Activated CD8-positive, alpha-beta memory T cell treated with anti-CD3 and anti-CD28 coated beads, Interleukin-2, amount 10 ng/mL, durations not matched to agents 7 days and 5 days (primary cell): ENCODE results near the gene SNRPA1. TPM values are rescaled to one million over a fixed set of nuclear protein-coding genes. Genes with fewer than 3 reads are reported as not detected.

Experiments used
- ATAC-seq: fragments of 150-1000 bp; cut with Tn5 transposase; one replicate; pipeline ENCODE4 v1.10.0; 2021; ENCODE audit warnings: moderate library complexity
- CTCF ChIA-PET: fragments of 350-600 bp; sonication (Branson Sonifier 250); formaldehyde crosslinking; loops from one replicate; lab custom pipeline; 2021; ENCODE audit warnings: antibody characterized with exemption; lab: Charles Lee
- DNase-seq: peaks from one replicate; pipeline ENCODE4 v3.0.0-alpha.2; 2020
- H3K27ac Mint-ChIP-seq: one replicate; pipeline ENCODE4 v1.8.0; 2021; ENCODE audit warnings: mild to moderate bottlenecking, mixed read lengths
- H3K27me3 Mint-ChIP-seq: one replicate; pipeline ENCODE4 v1.8.0; 2021; ENCODE audit warnings: mixed read lengths
- H3K36me3 Mint-ChIP-seq: one replicate; pipeline ENCODE4 v1.8.0; 2021; ENCODE audit warnings: mild to moderate bottlenecking, mixed read lengths
- H3K4me1 Mint-ChIP-seq: one replicate; pipeline ENCODE4 v1.8.0; 2021; ENCODE audit warnings: mixed read lengths
- H3K4me3 Mint-ChIP-seq: one replicate; pipeline ENCODE4 v1.8.0; 2021; ENCODE audit warnings: mild to moderate bottlenecking, moderate library complexity, mixed read lengths
- H3K9me3 Mint-ChIP-seq: one replicate; pipeline ENCODE4 v1.8.0; 2022; ENCODE audit warnings: low read depth, mixed read lengths
- total RNA-seq, 2 experiments: library from RNA; stranded (reverse); gene quantifications; one replicate each; pipeline ENCODE4 v1.2.3, GENCODE V29; 2021

SNRPA1 gene
- total RNA-seq, 2 experiments from 2014 or later: 132 to 151 TPM

GRCh38 chr15:101246824-101247745 is 48.0 kb downstream of the SNRPA1 start:
- CTCF ChIA-PET: interaction anchor here (0.9 to 20.8 kb wide), 12 partner anchors 8 to 240 kb away, joined by 3 to 244 read pairs (median 3); partner anchors contain the start of gene CHSY1
- DNase-seq: no peak
- ATAC-seq: no peak
- H3K27me3 Mint-ChIP-seq: no peaks in the 10 kb centered on the region
- H3K4me3 Mint-ChIP-seq: peak overlapping the region; percentile 62
- no peaks in the 10 kb centered on the region for H3K9me3 Mint-ChIP-seq
- H3K36me3 Mint-ChIP-seq: peaks cover 54% of the 10 kb centered on the region
- H3K4me1 Mint-ChIP-seq: peaks cover 80% of the 10 kb centered on the region
- peak overlapping the region; percentile 77 for H3K27ac Mint-ChIP-seq

GRCh38 chr15:101246391-101246790 is 48.7 kb downstream of the SNRPA1 start:
- CTCF ChIA-PET: interaction anchor here (1.0 to 20.8 kb wide), 7 partner anchors 9 to 238 kb away, joined by 3 to 244 read pairs (median 6); partner anchors contain the start of gene CHSY1
- H3K4me3 Mint-ChIP-seq: peak overlapping the region; percentile 62
- peak overlapping the region; percentile 77 for H3K27ac Mint-ChIP-seq
- H3K36me3 Mint-ChIP-seq: peaks cover 57% of the 10 kb centered on the region
- no peak for ATAC-seq
- peaks cover 86% of the 10 kb centered on the region for H3K4me1 Mint-ChIP-seq
- no peaks in the 10 kb centered on the region for H3K27me3 Mint-ChIP-seq
- DNase-seq: no peak
- no peaks in the 10 kb centered on the region for H3K9me3 Mint-ChIP-seq

GRCh38 chr15:101244889-101245668 is 50.0 kb downstream of the SNRPA1 start:
- peak overlapping the region; percentile 62 for H3K4me3 Mint-ChIP-seq
- no peaks in the 10 kb centered on the region for H3K27me3 Mint-ChIP-seq
- H3K9me3 Mint-ChIP-seq: no peaks in the 10 kb centered on the region
- no peak for ATAC-seq
- peaks cover 94% of the 10 kb centered on the region for H3K4me1 Mint-ChIP-seq
- CTCF ChIA-PET: interaction anchor here (1.0 to 20.8 kb wide), 10 partner anchors 10 to 237 kb away, joined by 3 to 244 read pairs (median 4); partner anchors contain the start of gene CHSY1
- H3K36me3 Mint-ChIP-seq: peaks cover 51% of the 10 kb centered on the region
- no peak for DNase-seq
- peak overlapping the region; percentile 91 for H3K27ac Mint-ChIP-seq

GRCh38 chr15:101244036-101244781 is 50.8 kb downstream of the SNRPA1 start:
- Mint-ChIP-seq H3K36me3 (peaks cover 46% of the 10 kb centered on the region), H3K27me3 (no peaks in the 10 kb centered on the region), H3K4me1 (peaks cover 95% of the 10 kb centered on the region), H3K27ac (peak overlapping the region; percentile 91), H3K4me3 (peak overlapping the region; percentile 62), H3K9me3 (no peaks in the 10 kb centered on the region)
- DNase-seq (no peak), ATAC-seq (no peak)
- CTCF ChIA-PET: interaction anchor here (0.6 to 20.8 kb wide), 12 partner anchors 11 to 236 kb away, joined by 3 to 244 read pairs (median 6); partner anchors contain the start of gene CHSY1

- ATAC-seq (no peak), DNase-seq (no peak)
- Mint-ChIP-seq H3K27ac (peak overlapping the region; percentile 91), H3K4me1 (peaks cover 96% of the 10 kb centered on the region), H3K4me3 (peak overlapping the region; percentile 62), H3K36me3 (peaks cover 50% of the 10 kb centered on the region), H3K9me3 (no peaks in the 10 kb centered on the region), H3K27me3 (no peaks in the 10 kb centered on the region)
- CTCF ChIA-PET: interaction anchor here (0.9 to 20.8 kb wide), 10 partner anchors 12 to 235 kb away, joined by 4 to 244 read pairs (median 11); partner anchors contain the start of gene CHSY1
These were observed 51.6 kb downstream of the SNRPA1 start for GRCh38 chr15:101243420-101243819.

GRCh38 chr15:101242999-101243336 is 52.1 kb downstream of the SNRPA1 start:
- no peak for DNase-seq

GRCh38 chr15:101242160-101242998 is 52.7 kb downstream of the SNRPA1 start:
- peaks cover 54% of the 10 kb centered on the region for H3K36me3 Mint-ChIP-seq
- peak overlapping the region; percentile 91 for H3K27ac Mint-ChIP-seq
- DNase-seq: peak; percentile 91
- H3K4me1 Mint-ChIP-seq: peaks cover 94% of the 10 kb centered on the region
- CTCF ChIA-PET: interaction anchor here (0.9 to 20.8 kb wide), 14 partner anchors 8 to 234 kb away, joined by 3 to 244 read pairs (median 6); partner anchors contain the start of gene CHSY1
- H3K4me3 Mint-ChIP-seq: peak overlapping the region; percentile 62
- ATAC-seq: peak; percentile 78
- no peaks in the 10 kb centered on the region for H3K27me3 Mint-ChIP-seq
- no peaks in the 10 kb centered on the region for H3K9me3 Mint-ChIP-seq

More at GRCh38 chr15:101242999-101243336, 52.1 kb downstream of the SNRPA1 start:
- peak overlapping the region; percentile 62 for H3K4me3 Mint-ChIP-seq
- H3K27ac Mint-ChIP-seq: peak overlapping the region; percentile 91
- ATAC-seq: no peak
- CTCF ChIA-PET: interaction anchor here (0.9 to 20.8 kb wide), 12 partner anchors 12 to 235 kb away, joined by 3 to 244 read pairs (median 8); partner anchors contain the start of gene CHSY1
- H3K9me3 Mint-ChIP-seq: no peaks in the 10 kb centered on the region
- H3K27me3 Mint-ChIP-seq: no peaks in the 10 kb centered on the region
- peaks cover 96% of the 10 kb centered on the region for H3K4me1 Mint-ChIP-seq
- H3K36me3 Mint-ChIP-seq: peaks cover 51% of the 10 kb centered on the region

GRCh38 chr15:101240358-101240757 is 54.7 kb downstream of the SNRPA1 start:
- H3K36me3 Mint-ChIP-seq: peaks cover 49% of the 10 kb centered on the region
- H3K4me3 Mint-ChIP-seq: peak overlapping the region; percentile 60
- H3K4me1 Mint-ChIP-seq: peaks cover 85% of the 10 kb centered on the region
- H3K9me3 Mint-ChIP-seq: no peaks in the 10 kb centered on the region
- no peak for ATAC-seq
- H3K27me3 Mint-ChIP-seq: no peaks in the 10 kb centered on the region
- H3K27ac Mint-ChIP-seq: peak overlapping the region; percentile 91
- DNase-seq: no peak
- CTCF ChIA-PET: interaction anchor here (0.7 to 20.8 kb wide), 14 partner anchors 9 to 232 kb away, joined by 3 to 244 read pairs (median 4); partner anchors contain the start of gene CHSY1

GRCh38 chr15:101239724-101240136 is 55.3 kb downstream of the SNRPA1 start:
- CTCF ChIA-PET: interaction anchor here (0.7 to 20.8 kb wide), 11 partner anchors 15 to 231 kb away, joined by 3 to 244 read pairs (median 4); partner anchors contain the start of gene CHSY1
- no peaks in the 10 kb centered on the region for H3K27me3 Mint-ChIP-seq
- ATAC-seq: peak; percentile 18

GRCh38 chr15:101237251-101237650 is 57.8 kb downstream of the SNRPA1 start:
- H3K27ac Mint-ChIP-seq: peak overlapping the region; percentile 52
- CTCF ChIA-PET: no interaction called here
- DNase-seq: no peak
- ATAC-seq: no peak
- no peaks in the 10 kb centered on the region for H3K9me3 Mint-ChIP-seq
- no peak overlapping the region for H3K4me3 Mint-ChIP-seq
- H3K27me3 Mint-ChIP-seq: no peaks in the 10 kb centered on the region
- peaks cover 59% of the 10 kb centered on the region for H3K36me3 Mint-ChIP-seq
- H3K4me1 Mint-ChIP-seq: peaks cover 75% of the 10 kb centered on the region

More at GRCh38 chr15:101239724-101240136, 55.3 kb downstream of the SNRPA1 start:
- Mint-ChIP-seq H3K27ac (peak overlapping the region; percentile 91), H3K36me3 (peaks cover 50% of the 10 kb centered on the region), H3K9me3 (no peaks in the 10 kb centered on the region), H3K4me1 (peaks cover 81% of the 10 kb centered on the region), H3K4me3 (peak overlapping the region; percentile 60)
- DNase-seq: no peak

GRCh38 chr15:101233651-101234280 is 61.3 kb downstream of the SNRPA1 start:
- Mint-ChIP-seq H3K27ac (no peak overlapping the region), H3K27me3 (no peaks in the 10 kb centered on the region), H3K4me3 (no peak overlapping the region), H3K9me3 (peaks cover 2% of the 10 kb centered on the region), H3K4me1 (peaks cover 52% of the 10 kb centered on the region), H3K36me3 (peaks cover 77% of the 10 kb centered on the region)
- CTCF ChIA-PET: interaction anchor here (1.3 kb wide), 1 partner anchor 18 kb away, joined by 3 read pairs; the partner anchor contains the start of gene CHSY1
- no peak for DNase-seq
- ATAC-seq: no peak
